HEK293 (cell line): ENCODE data around the gene RPL13A.

Experiments used
- ZIC2 ChIP-seq: fragments of 450-650 bp; formaldehyde crosslinking; IDR thresholded peaks from 2 replicates; pipeline ENCODE4 v1.5.1; 2016; ENCODE audit warnings: missing biosample characterization, missing genetic modification characterization
- ZNF23 ChIP-seq: fragments of 450-650 bp; formaldehyde crosslinking; IDR thresholded peaks from 2 replicates; pipeline ENCODE4 v1.5.1; 2016; ENCODE audit warnings: missing biosample characterization, missing genetic modification characterization, borderline replicate concordance
- ZNF473 ChIP-seq: fragments of 450-650 bp; formaldehyde crosslinking; IDR thresholded peaks from 2 replicates; pipeline ENCODE4 v1.5.1; 2017; ENCODE audit warnings: missing biosample characterization, missing genetic modification characterization
- ZNF529 ChIP-seq: fragments of 450-650 bp; formaldehyde crosslinking; IDR thresholded peaks from 2 replicates; pipeline ENCODE4 v1.5.1; 2017; ENCODE audit warnings: missing genetic modification characterization, missing biosample characterization; ENCODE audit not compliant: insufficient replicate concordance
- ZNF544 ChIP-seq: fragments of 450-650 bp; formaldehyde crosslinking; IDR thresholded peaks from 2 replicates; pipeline ENCODE4 v1.5.0; 2017; ENCODE audit warnings: missing biosample characterization, missing genetic modification characterization
- ZNF610 ChIP-seq: fragments of 450-650 bp; formaldehyde crosslinking; IDR thresholded peaks from 2 replicates; pipeline ENCODE4 v1.5.1; 2016; ENCODE audit warnings: missing biosample characterization, missing genetic modification characterization, borderline replicate concordance
- TF ChIP-seq, protein P1 (sequence below): fragments of 450-650 bp; formaldehyde crosslinking; IDR thresholded peaks from 2 replicates; pipeline ENCODE4 v1.5.0; 2017; ENCODE audit warnings: missing biosample characterization, missing genetic modification characterization, borderline replicate concordance
- TF ChIP-seq, protein P2 (sequence below): IDR thresholded peaks from 2 replicates; pipeline ENCODE4 v1.6.1; 2011; ENCODE audit warnings: mild to moderate bottlenecking, low read depth, low read length, borderline replicate concordance
- TF ChIP-seq, protein P3 (sequence below): fragments of 450-650 bp; formaldehyde crosslinking; IDR thresholded peaks from 2 replicates; pipeline ENCODE4 v1.5.1; 2017; ENCODE audit warnings: missing biosample characterization, mild to moderate bottlenecking, missing genetic modification characterization, moderate library complexity
- TF ChIP-seq, protein P4 (sequence below): fragments of 450-650 bp; formaldehyde crosslinking; IDR thresholded peaks from 2 replicates; pipeline ENCODE4 v1.5.1; 2016; ENCODE audit warnings: missing biosample characterization, missing genetic modification characterization
- TF ChIP-seq, protein P5 (sequence below): fragments of 450-650 bp; formaldehyde crosslinking; IDR thresholded peaks from 2 replicates; pipeline ENCODE4 v1.5.1; 2016; ENCODE audit warnings: missing biosample characterization, missing genetic modification characterization
- TF ChIP-seq, protein P6 (sequence below): fragments of 450-650 bp; formaldehyde crosslinking; conservative IDR thresholded peaks from 2 replicates; pipeline ENCODE4 v1.5.1; 2016; ENCODE audit warnings: low read depth, missing biosample characterization, missing genetic modification characterization
- TF ChIP-seq, protein P7 (sequence below): fragments of 450-650 bp; IDR thresholded peaks from 2 replicates; pipeline ENCODE4 v1.5.1; 2018; ENCODE audit warnings: missing biosample characterization, missing genetic modification characterization
- TF ChIP-seq, protein P8 (sequence below): fragments of 450-650 bp; formaldehyde crosslinking; conservative IDR thresholded peaks from 2 replicates; pipeline ENCODE4 v1.5.1; 2016; ENCODE audit warnings: low read depth, missing biosample characterization, missing genetic modification characterization

Gene RPL13A

DNA sequence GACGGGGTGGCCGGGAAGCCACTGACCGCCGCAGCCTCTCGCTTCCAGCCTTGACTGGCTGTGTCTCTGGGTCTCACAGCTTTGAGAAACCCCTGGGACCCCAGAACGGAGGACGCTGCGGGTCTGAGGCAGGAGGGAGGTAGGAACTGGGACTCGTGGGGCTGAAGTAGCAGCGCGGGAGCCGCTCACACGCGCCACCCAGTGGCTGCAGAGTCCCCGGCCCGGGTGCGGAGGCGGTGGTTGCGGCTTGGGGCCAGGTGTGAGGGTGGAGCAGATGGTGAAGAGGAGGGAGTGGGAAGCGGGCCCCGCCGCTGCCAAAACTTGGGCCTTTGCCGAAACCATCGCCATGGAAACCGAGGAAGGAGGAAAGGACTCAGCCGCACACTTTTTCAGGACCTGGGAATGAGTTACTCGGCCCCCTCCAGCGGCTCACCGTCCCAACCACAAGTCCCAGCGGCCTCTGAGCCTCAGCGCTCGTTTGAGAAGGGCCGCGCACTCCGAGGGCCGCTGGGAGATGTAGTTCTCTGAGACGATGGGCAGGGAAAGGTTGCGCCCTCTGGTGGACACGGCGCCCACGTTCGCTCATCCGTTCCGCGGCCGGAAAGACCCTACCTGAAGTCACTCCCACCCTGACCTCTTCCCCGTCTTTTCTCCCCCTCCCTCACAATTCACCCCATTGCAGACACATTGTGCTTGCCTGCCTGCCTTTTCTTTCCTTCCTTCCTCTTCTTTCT, 43.9 kb upstream of the RPL13A start (continued):
- TF ChIP-seq, protein P1, sequence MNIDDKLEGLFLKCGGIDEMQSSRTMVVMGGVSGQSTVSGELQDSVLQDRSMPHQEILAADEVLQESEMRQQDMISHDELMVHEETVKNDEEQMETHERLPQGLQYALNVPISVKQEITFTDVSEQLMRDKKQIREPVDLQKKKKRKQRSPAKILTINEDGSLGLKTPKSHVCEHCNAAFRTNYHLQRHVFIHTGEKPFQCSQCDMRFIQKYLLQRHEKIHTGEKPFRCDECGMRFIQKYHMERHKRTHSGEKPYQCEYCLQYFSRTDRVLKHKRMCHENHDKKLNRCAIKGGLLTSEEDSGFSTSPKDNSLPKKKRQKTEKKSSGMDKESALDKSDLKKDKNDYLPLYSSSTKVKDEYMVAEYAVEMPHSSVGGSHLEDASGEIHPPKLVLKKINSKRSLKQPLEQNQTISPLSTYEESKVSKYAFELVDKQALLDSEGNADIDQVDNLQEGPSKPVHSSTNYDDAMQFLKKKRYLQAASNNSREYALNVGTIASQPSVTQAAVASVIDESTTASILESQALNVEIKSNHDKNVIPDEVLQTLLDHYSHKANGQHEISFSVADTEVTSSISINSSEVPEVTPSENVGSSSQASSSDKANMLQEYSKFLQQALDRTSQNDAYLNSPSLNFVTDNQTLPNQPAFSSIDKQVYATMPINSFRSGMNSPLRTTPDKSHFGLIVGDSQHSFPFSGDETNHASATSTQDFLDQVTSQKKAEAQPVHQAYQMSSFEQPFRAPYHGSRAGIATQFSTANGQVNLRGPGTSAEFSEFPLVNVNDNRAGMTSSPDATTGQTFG (tag by site-specific recombination), result 0 out of 2 replicates have a peak, but pooled peaks have one; percentile 9
- no peak for TF ChIP-seq ZNF473 (tag by site-specific recombination)
- TF ChIP-seq ZIC2 (tag by site-specific recombination), result no peak
- TF ChIP-seq, protein P2, sequence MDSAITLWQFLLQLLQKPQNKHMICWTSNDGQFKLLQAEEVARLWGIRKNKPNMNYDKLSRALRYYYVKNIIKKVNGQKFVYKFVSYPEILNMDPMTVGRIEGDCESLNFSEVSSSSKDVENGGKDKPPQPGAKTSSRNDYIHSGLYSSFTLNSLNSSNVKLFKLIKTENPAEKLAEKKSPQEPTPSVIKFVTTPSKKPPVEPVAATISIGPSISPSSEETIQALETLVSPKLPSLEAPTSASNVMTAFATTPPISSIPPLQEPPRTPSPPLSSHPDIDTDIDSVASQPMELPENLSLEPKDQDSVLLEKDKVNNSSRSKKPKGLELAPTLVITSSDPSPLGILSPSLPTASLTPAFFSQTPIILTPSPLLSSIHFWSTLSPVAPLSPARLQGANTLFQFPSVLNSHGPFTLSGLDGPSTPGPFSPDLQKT, result no peak
- TF ChIP-seq, protein P3, sequence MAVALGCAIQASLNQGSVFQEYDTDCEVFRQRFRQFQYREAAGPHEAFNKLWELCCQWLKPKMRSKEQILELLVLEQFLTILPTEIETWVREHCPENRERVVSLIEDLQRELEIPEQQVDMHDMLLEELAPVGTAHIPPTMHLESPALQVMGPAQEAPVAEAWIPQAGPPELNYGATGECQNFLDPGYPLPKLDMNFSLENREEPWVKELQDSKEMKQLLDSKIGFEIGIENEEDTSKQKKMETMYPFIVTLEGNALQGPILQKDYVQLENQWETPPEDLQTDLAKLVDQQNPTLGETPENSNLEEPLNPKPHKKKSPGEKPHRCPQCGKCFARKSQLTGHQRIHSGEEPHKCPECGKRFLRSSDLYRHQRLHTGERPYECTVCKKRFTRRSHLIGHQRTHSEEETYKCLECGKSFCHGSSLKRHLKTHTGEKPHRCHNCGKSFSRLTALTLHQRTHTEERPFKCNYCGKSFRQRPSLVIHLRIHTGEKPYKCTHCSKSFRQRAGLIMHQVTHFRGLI (tag by site-specific recombination), result peak; percentile 21; the same call in 1 of the 2 replicates
- TF ChIP-seq, protein P4, sequence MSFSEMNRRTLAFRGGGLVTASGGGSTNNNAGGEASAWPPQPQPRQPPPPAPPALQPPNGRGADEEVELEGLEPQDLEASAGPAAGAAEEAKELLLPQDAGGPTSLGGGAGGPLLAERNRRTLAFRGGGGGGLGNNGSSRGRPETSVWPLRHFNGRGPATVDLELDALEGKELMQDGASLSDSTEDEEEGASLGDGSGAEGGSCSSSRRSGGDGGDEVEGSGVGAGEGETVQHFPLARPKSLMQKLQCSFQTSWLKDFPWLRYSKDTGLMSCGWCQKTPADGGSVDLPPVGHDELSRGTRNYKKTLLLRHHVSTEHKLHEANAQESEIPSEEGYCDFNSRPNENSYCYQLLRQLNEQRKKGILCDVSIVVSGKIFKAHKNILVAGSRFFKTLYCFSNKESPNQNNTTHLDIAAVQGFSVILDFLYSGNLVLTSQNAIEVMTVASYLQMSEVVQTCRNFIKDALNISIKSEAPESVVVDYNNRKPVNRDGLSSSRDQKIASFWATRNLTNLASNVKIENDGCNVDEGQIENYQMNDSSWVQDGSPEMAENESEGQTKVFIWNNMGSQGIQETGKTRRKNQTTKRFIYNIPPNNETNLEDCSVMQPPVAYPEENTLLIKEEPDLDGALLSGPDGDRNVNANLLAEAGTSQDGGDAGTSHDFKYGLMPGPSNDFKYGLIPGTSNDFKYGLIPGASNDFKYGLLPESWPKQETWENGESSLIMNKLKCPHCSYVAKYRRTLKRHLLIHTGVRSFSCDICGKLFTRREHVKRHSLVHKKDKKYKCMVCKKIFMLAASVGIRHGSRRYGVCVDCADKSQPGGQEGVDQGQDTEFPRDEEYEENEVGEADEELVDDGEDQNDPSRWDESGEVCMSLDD (tag by site-specific recombination), result peak; percentile 83
- no peak for TF ChIP-seq ZNF544 (tag by site-specific recombination)
- TF ChIP-seq, protein P5, sequence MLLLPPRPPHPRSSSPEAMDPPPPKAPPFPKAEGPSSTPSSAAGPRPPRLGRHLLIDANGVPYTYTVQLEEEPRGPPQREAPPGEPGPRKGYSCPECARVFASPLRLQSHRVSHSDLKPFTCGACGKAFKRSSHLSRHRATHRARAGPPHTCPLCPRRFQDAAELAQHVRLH (tag by site-specific recombination), result no peak
- TF ChIP-seq, protein P6, sequence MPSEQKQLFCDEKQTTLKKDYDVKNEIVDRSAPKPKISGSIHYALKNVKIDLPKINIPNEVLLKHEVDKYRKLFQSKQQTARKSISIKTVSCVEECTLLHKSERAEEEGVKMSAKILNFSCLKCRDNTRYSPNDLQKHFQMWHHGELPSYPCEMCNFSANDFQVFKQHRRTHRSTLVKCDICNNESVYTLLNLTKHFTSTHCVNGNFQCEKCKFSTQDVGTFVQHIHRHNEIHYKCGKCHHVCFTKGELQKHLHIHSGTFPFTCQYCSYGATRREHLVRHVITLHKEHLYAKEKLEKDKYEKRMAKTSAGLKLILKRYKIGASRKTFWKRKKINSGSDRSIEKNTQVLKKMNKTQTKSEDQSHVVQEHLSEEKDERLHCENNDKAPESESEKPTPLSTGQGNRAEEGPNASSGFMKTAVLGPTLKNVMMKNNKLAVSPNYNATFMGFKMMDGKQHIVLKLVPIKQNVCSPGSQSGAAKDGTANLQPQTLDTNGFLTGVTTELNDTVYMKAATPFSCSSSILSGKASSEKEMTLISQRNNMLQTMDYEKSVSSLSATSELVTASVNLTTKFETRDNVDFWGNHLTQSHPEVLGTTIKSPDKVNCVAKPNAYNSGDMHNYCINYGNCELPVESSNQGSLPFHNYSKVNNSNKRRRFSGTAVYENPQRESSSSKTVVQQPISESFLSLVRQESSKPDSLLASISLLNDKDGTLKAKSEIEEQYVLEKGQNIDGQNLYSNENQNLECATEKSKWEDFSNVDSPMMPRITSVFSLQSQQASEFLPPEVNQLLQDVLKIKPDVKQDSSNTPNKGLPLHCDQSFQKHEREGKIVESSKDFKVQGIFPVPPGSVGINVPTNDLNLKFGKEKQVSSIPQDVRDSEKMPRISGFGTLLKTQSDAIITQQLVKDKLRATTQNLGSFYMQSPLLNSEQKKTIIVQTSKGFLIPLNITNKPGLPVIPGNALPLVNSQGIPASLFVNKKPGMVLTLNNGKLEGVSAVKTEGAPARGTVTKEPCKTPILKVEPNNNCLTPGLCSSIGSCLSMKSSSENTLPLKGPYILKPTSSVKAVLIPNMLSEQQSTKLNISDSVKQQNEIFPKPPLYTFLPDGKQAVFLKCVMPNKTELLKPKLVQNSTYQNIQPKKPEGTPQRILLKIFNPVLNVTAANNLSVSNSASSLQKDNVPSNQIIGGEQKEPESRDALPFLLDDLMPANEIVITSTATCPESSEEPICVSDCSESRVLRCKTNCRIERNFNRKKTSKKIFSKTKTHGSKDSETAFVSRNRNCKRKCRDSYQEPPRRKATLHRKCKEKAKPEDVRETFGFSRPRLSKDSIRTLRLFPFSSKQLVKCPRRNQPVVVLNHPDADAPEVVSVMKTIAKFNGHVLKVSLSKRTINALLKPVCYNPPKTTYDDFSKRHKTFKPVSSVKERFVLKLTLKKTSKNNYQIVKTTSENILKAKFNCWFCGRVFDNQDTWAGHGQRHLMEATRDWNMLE (tag by site-specific recombination), result peak; percentile 50; the same call in 1 of the 2 replicates
- TF ChIP-seq ZNF610 (tag by site-specific recombination), result 0 out of 2 replicates have a peak, but pooled peaks have one; percentile 69
- TF ChIP-seq, protein P7, sequence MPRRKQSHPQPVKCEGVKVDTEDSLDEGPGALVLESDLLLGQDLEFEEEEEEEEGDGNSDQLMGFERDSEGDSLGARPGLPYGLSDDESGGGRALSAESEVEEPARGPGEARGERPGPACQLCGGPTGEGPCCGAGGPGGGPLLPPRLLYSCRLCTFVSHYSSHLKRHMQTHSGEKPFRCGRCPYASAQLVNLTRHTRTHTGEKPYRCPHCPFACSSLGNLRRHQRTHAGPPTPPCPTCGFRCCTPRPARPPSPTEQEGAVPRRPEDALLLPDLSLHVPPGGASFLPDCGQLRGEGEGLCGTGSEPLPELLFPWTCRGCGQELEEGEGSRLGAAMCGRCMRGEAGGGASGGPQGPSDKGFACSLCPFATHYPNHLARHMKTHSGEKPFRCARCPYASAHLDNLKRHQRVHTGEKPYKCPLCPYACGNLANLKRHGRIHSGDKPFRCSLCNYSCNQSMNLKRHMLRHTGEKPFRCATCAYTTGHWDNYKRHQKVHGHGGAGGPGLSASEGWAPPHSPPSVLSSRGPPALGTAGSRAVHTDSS (tag by site-specific recombination), result peak; percentile 84
- TF ChIP-seq ZNF23 (tag by site-specific recombination), result no peak
- TF ChIP-seq ZNF529, result no peak
- TF ChIP-seq, protein P8, sequence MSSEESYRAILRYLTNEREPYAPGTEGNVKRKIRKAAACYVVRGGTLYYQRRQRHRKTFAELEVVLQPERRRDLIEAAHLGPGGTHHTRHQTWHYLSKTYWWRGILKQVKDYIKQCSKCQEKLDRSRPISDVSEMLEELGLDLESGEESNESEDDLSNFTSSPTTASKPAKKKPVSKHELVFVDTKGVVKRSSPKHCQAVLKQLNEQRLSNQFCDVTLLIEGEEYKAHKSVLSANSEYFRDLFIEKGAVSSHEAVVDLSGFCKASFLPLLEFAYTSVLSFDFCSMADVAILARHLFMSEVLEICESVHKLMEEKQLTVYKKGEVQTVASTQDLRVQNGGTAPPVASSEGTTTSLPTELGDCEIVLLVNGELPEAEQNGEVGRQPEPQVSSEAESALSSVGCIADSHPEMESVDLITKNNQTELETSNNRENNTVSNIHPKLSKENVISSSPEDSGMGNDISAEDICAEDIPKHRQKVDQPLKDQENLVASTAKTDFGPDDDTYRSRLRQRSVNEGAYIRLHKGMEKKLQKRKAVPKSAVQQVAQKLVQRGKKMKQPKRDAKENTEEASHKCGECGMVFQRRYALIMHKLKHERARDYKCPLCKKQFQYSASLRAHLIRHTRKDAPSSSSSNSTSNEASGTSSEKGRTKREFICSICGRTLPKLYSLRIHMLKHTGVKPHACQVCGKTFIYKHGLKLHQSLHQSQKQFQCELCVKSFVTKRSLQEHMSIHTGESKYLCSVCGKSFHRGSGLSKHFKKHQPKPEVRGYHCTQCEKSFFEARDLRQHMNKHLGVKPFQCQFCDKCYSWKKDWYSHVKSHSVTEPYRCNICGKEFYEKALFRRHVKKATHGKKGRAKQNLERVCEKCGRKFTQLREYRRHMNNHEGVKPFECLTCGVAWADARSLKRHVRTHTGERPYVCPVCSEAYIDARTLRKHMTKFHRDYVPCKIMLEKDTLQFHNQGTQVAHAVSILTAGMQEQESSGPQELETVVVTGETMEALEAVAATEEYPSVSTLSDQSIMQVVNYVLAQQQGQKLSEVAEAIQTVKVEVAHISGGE (tag by site-specific recombination), result peak; percentile 88
